Cardiac fibroblast (primary cell): ENCODE data around the gene ISCU.
A peak's percentile ranks its signal among the peaks of the same experiment; 100 is the strongest.

Source experiments
- DNase-seq, 2 donors: peaks; one replicate each; pipeline versions ENCODE4 v3.0.0 to v3.0.0-alpha.2; 2010; ENCODE audit warnings: low read depth in 2 of 2
- H3K4me3 ChIP-seq, 2 donors: replicated peaks in 1 of 2; 1 replicate in 1 of 2; 2 replicates in 1 of 2; pipeline ENCODE4 v1.5.1; 2011; ENCODE audit warnings: low read depth in 2 of 2, low read length in 2 of 2, mild to moderate bottlenecking in 2 of 2, moderate library complexity in 1 of 2
- CTCF ChIP-seq: IDR thresholded peaks from one replicate; pipeline ENCODE4 v1.5.1; 2011; ENCODE audit warnings: low read depth, mild to moderate bottlenecking, low read length, inconsistent platforms

The ISCU gene

GRCh38 chr12:108563804-108564151 is 1.4 kb downstream of the ISCU start:
- no peak for DNase-seq
- TF ChIP-seq CTCF: no peak
- peak overlapping the region in 1 of 2 donors; percentile 12 for H3K4me3 ChIP-seq

- no peak for TF ChIP-seq CTCF
- no peak for DNase-seq
- H3K4me3 ChIP-seq: no peak overlapping the region
Measured at GRCh38 chr12:108564724-108565123, 2.3 kb downstream of the ISCU start.

- TF ChIP-seq CTCF: no peak
- no peak overlapping the region for H3K4me3 ChIP-seq
- no peak for DNase-seq
Measured at GRCh38 chr12:108565146-108565545, 2.8 kb downstream of the ISCU start.

- peak; percentile 85 to 92 for DNase-seq
- TF ChIP-seq CTCF: no peak
- H3K4me3 ChIP-seq: no peak overlapping the region
Measured at GRCh38 chr12:108565976-108566375, 3.6 kb downstream of the ISCU start.

GRCh38 chr12:108566452-108566851 is 4.1 kb downstream of the ISCU start:
- no peak for DNase-seq
- H3K4me3 ChIP-seq: no peak overlapping the region
- TF ChIP-seq CTCF: no peak

- no peak for TF ChIP-seq CTCF
- no peak overlapping the region for H3K4me3 ChIP-seq
- DNase-seq: peak in 1 of 2 donors; percentile 14
Measured at GRCh38 chr12:108567406-108568337, 5.3 kb downstream of the ISCU start.
